T1000 (cell line): Measurements from ENCODE around the gene SIPA1.
"Not testable (repeated sequence)": the region's sequence is repeated elsewhere in the genome, so short reads cannot be mapped to it uniquely, and the experiment has no call there.

Source experiments
- DNase-seq: peaks from one replicate; lab custom pipeline; 2025; ENCODE audit warnings: mixed read lengths; lab: John Stamatoyannopoulos, UW

Gene SIPA1

GRCh38 chr11:65624931-65625627, 12.8 kb upstream of the SIPA1 start:
- no peak for DNase-seq

GRCh38 chr11:65625628-65626342, 12.1 kb upstream of the SIPA1 start:
- no peak for DNase-seq

- DNase-seq = no peak
These were observed 10.7 kb upstream of the SIPA1 start for GRCh38 chr11:65627202-65627601.

GRCh38 chr11:65629579-65629978, 8.3 kb upstream of the SIPA1 start:
- DNase-seq = no peak

GRCh38 chr11:65630215-65630614, 7.7 kb upstream of the SIPA1 start:
- no peak for DNase-seq

- DNase-seq = no peak
These were observed 4.4 kb upstream of the SIPA1 start for GRCh38 chr11:65633390-65634108.

- no peak for DNase-seq
These were observed 3.8 kb upstream of the SIPA1 start for GRCh38 chr11:65634109-65634436.

GRCh38 chr11:65634440-65634839, 3.5 kb upstream of the SIPA1 start:
- DNase-seq = no peak

GRCh38 chr11:65634905-65635731, 2.8 kb upstream of the SIPA1 start:
- DNase-seq = no peak

GRCh38 chr11:65636108-65637031, 1.5 kb upstream of the SIPA1 start:
- no peak for DNase-seq

GRCh38 chr11:65637032-65637557, 806 bp upstream of the SIPA1 start:
- DNase-seq = no peak

GRCh38 chr11:65639228-65639597, 1.3 kb downstream of the SIPA1 start:
- not testable (repeated sequence) for DNase-seq

GRCh38 chr11:65639623-65640482, 2.0 kb downstream of the SIPA1 start:
- DNase-seq = no peak

GRCh38 chr11:65640483-65641296, 2.8 kb downstream of the SIPA1 start:
- DNase-seq = no peak

GRCh38 chr11:65641297-65642013, 3.6 kb downstream of the SIPA1 start:
- DNase-seq = no peak

GRCh38 chr11:65642014-65642671, 4.2 kb downstream of the SIPA1 start:
- no peak for DNase-seq

GRCh38 chr11:65643971-65644370, 6.1 kb downstream of the SIPA1 start:
- DNase-seq = no peak

- DNase-seq = no peak
These were observed 6.9 kb downstream of the SIPA1 start for GRCh38 chr11:65644837-65645236.
